ENCODE results near the gene BRAT1.

BRAT1 gene

GRCh38 chr7:2509298-2509906 is 45.9 kb downstream of the BRAT1 start:
- no peak overlapping the region for H3K4me3 ChIP-seq (ENCODE audit: low read depth, low read length)
- no peak for DNase-seq (ENCODE audit: low read depth)
- TF ChIP-seq CTCF (IDR thresholded peaks at IDR 0.05; ENCODE audit: control insufficient read depth, extremely low read depth, insufficient read depth) = no peak

- no peak for DNase-seq (ENCODE audit: low read depth)
Observed at GRCh38 chr7:2508327-2509215, 46.8 kb downstream of the BRAT1 start.

GRCh38 chr7:2507917-2508306 is 47.4 kb downstream of the BRAT1 start:
- no peak for DNase-seq (ENCODE audit: low read depth)
- no peak overlapping the region for H3K4me3 ChIP-seq (ENCODE audit: low read depth, low read length)
- TF ChIP-seq CTCF (IDR thresholded peaks at IDR 0.05; ENCODE audit: control insufficient read depth, extremely low read depth, insufficient read depth) = no peak

More at GRCh38 chr7:2508327-2509215, 46.8 kb downstream of the BRAT1 start:
- H3K4me3 ChIP-seq (ENCODE audit: low read depth, low read length) = no peak overlapping the region
- TF ChIP-seq CTCF (IDR thresholded peaks at IDR 0.05; ENCODE audit: control insufficient read depth, extremely low read depth, insufficient read depth) = no peak

- H3K4me3 ChIP-seq (ENCODE audit: low read depth, low read length) = no peak overlapping the region
- no peak for TF ChIP-seq CTCF (IDR thresholded peaks at IDR 0.05; ENCODE audit: control insufficient read depth, extremely low read depth, insufficient read depth)
- DNase-seq (ENCODE audit: low read depth) = no peak
Observed at GRCh38 chr7:2507208-2507916, 48.0 kb downstream of the BRAT1 start.

GRCh38 chr7:2505401-2505800 is 49.9 kb downstream of the BRAT1 start:
- no peak overlapping the region for H3K4me3 ChIP-seq (ENCODE audit: low read depth, low read length)
- no peak for DNase-seq (ENCODE audit: low read depth)
- no peak for TF ChIP-seq CTCF (IDR thresholded peaks at IDR 0.05; ENCODE audit: control insufficient read depth, extremely low read depth, insufficient read depth)

GRCh38 chr7:2504889-2505375 is 50.4 kb downstream of the BRAT1 start:
- no peak for DNase-seq (ENCODE audit: low read depth)
- H3K4me3 ChIP-seq (ENCODE audit: low read depth, low read length) = no peak overlapping the region
- TF ChIP-seq CTCF (IDR thresholded peaks at IDR 0.05; ENCODE audit: control insufficient read depth, extremely low read depth, insufficient read depth) = no peak
